ENCODE results near the gene HAPSTR1.
"Not testable (repeated sequence)": the region's sequence is repeated elsewhere in the genome, so short reads cannot be mapped to it uniquely, and the experiment has no call there.

The HAPSTR1 gene, protein sequence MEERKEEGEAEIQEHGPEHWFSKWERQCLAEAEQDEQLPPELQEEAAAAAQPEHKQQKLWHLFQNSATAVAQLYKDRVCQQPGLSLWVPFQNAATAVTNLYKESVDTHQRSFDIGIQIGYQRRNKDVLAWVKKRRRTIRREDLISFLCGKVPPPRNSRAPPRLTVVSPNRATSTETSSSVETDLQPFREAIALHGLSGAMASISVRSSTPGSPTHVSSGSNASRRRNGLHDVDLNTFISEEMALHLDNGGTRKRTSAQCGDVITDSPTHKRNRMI

DNA sequence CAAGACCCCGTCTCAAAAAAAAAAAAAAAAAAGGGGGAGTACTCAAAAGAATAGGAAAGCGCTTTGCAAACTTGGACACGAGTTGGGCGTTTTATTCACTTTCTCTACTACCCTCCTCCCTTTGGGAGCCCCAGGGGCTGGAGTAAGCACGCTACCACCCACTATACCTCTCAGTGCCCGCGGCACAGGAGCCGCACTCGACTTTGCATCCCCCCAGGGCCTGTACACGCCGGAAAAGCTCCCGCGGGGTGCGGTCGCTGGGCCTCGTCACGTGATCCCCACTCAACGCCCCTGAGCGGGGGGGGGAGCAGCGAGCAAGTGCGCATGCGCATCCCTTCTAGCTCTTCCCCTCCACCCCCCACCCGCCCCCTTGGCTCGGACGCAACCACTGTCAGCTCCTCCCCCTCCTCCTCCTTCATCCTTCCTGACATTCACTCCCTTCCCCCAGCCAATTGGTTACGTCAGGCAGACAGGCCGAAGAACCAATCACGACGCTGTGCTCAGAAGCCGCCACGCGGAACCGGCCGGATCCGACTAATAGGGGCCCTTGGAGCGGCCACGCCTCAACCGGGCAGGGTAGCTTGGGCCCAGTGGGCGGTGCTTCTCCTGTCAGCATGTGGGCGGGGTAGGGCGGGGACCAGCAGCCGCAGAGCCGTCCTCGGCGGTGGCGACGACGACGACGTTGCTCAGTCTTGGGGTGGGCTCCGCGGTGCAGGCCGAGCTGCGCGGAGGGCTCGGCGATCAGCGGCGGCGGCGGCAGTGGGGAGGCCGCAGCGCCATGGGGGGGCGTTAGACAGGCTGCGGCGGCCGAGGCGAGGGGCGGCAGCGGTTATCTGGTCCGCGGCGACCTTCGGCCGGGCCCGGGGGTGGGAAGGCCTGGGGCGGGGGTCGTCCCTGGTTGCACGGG, at the start of gene HAPSTR1:
Gene HAPSTR1, plus strand, starts transcription at position 685 of the 907 bp plus-strand sequence. CDS start 401 bp downstream, outside the sequence.
- DNase-seq (ENCODE audit: low read depth in 1 of 2, low spot score in 1 of 2) = peak; percentile 99

DNA sequence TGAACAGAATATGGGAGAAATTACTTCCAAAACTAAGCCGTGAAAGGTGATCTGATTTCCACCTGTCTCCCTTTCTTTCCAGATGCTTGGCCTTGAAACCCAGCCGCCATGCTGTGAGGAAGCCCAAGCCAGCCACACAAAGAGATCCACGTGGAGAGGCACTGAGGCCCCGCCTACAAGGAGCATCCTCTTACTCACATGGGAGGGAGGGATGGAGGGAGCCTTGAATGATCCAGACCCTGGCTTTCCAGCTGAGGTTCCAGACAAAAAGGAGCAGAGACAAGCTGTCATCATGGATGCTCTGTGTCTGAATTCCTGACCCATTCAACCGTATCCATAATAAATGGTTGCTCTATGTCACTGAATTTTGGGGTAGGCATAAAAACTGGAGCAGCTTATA, 48.9 kb upstream of the HAPSTR1 start:
- no peak for DNase-seq (ENCODE audit: low read depth in 1 of 2, low spot score in 1 of 2)

DNA sequence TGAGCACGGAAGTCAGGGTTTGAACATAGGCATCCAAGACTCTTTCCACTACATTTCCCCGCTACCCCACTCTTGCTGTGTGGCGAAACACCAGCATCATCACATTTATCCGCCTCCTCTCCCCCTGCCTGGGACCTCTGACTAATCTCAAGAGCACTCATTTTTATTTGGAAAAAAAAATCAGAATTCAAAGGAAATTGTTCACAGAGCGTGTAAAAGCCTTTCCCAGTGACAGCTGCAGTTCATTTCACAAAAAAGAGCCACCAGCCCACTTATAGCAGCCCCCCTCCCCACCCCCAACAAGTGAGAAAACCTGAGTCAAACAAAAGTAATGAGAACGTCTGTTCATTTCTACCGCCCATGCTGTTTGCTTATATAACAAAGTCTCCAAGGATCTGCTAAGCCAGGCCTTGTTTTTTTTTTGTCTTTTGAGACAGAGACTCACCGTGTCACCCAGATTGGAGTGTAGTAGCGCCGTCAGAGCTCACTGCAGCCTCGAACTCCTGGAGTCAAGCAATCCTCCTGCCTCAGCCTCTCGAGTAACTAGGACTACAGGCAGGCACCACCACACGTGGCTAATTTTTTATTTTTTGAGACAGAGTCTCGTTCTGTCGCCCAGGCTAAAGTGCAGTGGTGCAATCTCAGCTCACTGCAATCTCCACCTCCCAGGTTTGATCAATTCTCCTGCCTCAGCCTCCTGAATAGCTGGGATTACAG, 48.3 kb upstream of the HAPSTR1 start:
- no peak for DNase-seq (ENCODE audit: low read depth in 1 of 2, low spot score in 1 of 2)

DNA sequence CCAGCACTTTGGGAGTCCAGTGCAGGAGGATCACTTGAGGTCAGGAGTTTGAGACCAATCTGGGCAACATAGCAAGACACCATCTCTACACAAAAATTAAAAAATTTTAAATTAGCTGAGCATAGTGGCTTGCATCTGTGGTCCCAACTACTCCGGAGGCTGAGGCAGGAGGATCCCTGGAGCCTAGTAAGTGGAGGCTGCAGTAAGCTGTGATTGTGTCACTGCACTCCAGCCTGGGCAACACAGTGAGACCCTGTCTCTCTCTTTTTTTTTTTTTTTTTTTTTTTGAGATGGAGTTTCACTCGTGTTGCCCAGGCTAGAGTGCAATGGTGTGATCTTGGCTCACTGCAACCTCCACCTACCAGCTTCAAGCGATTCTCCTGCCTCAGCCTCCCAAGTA, 45.9 kb upstream of the HAPSTR1 start:
- not testable (repeated sequence) for DNase-seq (ENCODE audit: low read depth in 1 of 2, low spot score in 1 of 2)

DNA sequence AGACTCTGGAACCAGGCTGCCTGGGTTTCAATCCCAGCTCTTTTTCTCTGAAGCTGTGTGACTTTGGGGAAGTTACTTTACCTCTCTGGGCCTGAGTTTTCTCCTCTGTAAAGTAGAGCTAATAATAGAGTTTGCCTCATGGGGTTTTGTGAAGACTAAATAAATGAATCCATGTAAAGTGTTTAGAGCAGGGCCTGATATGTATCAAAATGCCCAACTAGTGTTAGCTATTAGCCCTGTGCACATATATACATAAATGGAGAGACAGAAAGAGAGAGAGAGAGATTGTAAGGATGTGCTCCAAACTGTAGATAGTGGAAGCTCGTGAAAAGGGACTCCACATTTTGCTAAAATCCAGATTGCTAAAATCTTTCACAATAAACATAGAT, 44.8 kb upstream of the HAPSTR1 start:
- no peak for DNase-seq (ENCODE audit: low read depth in 1 of 2, low spot score in 1 of 2)

DNA sequence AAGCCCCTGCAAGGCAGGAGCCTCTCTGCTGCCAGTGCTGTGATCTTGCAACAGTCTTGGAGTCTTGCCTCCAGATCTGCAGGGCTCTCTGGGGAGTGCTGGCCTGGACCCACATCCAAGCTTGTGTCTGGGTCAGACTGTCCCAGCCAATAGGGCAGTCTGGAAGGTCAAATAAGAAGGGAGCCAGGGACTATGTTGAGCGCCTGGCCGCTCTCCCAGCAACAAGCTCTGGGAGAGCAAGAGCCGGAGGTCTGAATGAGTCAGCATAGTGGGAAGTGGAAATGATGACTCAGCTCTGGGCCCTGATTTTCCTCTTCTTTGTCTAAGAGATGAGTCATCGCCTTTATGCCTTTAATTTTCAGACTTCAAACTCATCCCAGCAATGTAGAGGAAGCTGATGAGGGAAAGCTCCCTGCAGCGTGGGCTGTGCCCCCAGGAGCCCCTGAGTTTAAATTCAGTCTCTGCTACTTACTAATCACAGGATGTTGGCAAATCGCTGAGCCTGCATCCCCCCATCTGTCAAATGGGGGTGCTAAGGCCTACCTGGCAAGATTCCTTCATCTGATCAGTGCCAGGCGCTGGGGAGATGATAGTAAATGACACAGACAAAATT, 43.6 kb upstream of the HAPSTR1 start:
- DNase-seq (ENCODE audit: low read depth in 1 of 2, low spot score in 1 of 2) = peak in 1 of 2 donors; percentile 17

DNA sequence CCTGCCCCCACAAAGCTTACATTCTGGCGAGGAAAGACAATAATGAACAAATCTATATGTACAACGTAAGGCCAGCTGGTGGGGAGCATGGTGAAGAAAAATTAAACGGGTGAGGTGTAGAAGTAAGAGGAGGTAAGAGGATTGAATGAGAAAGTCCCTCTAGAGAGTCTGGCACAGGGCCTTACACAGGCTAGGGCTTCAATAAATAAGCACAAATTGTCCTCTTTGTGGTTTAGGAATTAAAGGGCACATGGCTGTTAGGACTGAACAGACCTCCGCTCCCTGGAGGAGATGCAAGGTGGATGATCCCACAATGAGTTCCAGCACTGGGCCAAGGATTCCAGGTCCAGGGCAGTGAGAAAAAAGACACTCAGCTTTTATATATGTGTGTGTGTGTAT, 43.1 kb upstream of the HAPSTR1 start:
- DNase-seq (ENCODE audit: low read depth in 1 of 2, low spot score in 1 of 2) = no peak

DNA sequence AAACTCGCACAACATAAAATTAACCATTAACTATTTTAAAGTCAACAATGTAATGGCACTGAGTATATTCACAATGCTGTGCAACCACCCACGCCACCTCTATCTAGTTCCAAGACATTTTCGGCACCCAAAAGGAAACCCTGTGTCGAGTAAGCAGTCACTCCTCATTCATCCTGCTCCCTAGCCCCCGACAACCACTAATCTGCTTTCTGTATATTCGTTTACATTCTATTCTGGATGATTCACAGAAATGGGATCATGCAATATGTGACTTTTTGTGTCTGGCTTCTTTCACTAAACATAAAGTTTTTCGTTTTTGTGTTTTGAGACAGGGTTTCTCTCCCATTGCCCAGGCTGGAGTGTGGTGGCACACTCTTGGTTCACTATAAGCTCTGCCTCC, 42.2 kb upstream of the HAPSTR1 start:
- no peak for DNase-seq (ENCODE audit: low read depth in 1 of 2, low spot score in 1 of 2)

DNA sequence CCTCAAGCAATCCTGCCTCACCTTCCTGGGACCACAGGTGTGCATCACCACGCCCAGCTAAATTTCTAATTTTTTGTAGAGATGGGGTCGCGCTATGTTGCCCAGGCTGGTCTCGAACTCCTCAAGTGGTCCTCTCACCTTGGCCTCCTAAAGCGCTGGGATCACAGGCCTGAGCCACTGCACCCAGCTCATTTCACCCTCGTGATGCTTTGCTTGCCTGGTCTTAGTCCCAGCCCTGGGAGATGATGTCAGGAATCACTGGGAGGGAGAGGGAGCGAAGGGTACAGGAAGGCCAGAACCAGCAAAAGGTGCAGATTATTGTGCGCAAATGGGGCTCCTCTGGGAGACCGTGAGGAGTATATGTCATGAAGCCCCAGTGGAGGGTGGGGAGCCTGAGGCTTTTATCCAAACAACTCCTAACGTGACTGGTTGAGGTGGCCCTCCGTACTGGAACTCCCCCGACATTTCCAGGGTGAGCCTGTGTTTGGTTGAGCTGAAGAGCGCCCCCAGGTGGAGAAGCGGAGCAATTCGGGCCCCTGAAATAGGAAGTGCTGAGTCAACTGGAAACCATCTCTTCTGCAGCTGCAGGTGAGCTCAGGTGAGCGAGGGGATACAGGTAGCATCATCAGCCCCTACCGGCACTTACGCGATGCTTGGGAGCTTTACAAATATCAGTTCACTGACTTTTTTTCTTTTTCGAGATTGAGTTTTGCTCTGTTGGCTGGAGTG, 41.2 kb upstream of the HAPSTR1 start:
- DNase-seq (ENCODE audit: low read depth in 1 of 2, low spot score in 1 of 2) = no peak

DNA sequence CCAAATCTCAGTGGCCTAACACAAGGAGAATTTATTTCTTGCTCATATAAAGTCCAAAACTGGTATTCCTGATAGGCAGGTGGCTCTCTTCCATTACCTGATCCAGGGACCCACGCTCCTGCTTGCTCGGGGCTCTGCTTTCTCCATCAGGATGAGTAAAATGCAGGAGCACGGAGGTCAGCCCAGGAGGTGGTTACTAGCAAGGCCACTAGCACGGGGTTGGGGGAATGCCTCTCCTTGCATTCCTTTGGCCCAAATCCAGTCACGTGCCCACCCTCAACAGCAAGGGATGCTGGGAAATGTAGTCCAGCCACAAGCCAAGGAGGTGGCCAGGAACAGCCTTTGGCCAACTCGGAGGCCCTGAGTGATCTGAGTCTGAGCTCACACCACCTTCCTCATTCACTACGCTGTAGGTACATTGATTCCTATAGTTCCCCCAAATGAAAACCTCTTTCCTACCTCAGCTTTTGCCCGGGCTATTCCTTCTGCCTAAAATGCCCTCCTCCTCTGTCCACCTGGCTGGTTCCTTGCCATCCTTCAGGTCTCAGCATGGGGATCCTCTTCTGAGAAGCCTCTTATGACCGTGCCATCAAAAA, 38.3 kb upstream of the HAPSTR1 start:
- DNase-seq (ENCODE audit: low read depth in 1 of 2, low spot score in 1 of 2) = no peak

DNA sequence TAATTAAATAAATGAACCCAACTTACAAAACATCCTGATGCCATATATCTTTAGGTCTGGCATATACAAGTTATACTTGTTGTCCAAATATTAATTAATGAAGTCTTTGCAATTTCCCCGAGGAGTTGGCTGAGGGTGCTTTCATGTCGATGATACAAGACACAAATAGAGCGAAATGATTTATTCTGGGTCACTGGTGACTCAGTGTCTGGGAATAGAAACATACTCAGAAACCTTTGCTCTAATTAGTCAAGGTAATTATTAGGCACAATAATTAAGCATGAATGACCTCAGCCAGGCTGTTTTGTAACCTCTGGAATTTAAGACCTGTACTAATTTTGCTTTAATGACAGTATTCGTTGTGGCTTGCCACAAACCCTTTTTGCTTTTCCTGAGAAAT, 37.0 kb upstream of the HAPSTR1 start:
- no peak for DNase-seq (ENCODE audit: low read depth in 1 of 2, low spot score in 1 of 2)

DNA sequence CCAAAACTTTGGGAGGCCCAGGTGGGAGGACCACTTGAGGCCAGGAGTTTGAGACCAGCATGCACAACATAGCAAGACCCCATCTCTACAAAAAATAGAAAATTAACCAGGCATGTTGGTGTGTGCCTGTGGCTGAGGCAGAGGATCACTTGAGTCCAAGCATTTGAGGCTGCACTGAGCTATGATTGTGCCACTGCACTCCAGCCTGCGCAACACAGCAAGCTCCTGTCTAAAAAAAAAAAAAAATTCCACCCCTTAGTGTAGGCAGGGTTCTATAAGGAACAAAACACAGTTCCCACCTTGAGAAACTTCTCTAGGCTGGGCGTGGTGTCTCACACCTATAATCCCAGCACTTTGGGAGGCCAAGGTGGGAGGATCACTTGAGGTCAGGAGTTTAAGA, 36.3 kb upstream of the HAPSTR1 start:
- DNase-seq (ENCODE audit: low read depth in 1 of 2, low spot score in 1 of 2) = no peak

DNA sequence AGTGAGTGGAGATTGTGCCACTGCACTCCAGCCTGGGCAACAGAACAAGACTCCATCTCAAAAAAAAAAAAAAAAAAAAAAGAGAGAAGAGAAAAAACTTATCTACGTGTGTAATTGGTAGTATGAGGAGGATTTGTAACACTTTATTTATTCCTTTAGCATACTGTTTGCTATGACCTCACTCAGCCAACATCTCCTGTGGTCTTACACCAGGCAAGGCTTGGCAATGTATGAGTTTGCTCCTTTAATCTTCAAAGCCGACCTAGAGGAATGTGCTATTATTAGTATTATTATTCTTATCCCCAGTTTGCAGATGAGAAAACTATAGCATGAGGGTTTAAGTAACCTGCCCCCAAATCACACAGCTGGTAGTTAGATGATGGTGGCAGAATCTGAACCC, 35.8 kb upstream of the HAPSTR1 start:
- DNase-seq (ENCODE audit: low read depth in 1 of 2, low spot score in 1 of 2) = no peak

DNA sequence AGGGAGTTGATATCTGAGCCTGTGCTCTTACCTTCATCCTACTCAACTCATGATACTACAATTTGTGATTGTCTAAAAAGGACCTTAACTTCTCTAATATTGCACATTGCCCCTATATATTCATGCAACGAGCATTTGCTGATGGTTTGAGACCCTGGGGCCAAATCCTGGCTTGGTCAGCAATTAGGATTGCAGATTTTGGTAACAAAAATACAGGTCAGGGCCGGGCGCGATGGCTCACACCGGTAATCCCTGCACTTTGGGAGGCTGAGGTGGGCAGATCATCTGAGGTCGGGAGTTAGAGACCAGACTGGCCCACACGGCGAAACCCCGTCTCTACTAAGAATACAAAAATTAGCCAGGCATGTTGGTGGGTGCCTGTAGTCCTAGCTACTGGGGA, 35.4 kb upstream of the HAPSTR1 start:
- no peak for DNase-seq (ENCODE audit: low read depth in 1 of 2, low spot score in 1 of 2)

DNA sequence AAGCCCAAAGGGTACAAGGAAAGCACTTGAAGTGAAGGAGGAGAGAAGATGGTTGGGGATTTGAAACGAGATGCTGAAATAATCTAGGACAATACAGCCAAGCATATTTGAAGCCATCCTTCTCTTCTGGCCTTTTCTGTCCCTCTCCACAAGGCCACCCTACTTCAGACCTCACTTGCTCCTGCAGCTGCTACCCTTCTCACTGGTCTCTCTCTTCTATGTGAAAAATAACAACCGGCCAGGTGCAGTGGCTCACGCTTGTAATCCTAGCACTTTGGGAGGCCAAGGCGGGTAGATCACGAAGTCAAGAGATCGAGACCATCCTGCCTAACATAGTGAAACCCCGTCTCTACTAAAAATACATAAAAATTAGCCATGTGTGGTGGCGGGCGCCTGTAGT, 33.2 kb upstream of the HAPSTR1 start:
- DNase-seq (ENCODE audit: low read depth in 1 of 2, low spot score in 1 of 2) = no peak

DNA sequence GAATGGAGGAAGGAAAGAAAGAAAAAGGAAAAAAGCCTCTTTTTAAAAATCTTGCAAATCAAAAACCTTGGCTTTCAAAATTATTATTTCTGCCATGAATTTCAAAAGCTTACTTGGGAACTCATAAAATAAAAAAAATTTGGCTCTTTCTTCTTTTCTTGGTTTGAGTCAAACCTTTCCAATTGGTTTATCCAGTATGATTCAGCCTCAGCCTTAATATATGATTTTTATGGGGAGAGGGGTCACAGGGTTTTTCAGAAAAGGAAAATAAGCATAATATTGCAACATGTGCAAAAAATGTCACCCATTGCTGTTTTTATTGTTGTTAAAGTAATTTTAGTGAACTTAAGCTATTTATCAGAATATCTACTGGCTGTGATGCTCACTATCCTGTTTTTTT, 31.2 kb upstream of the HAPSTR1 start:
- no peak for DNase-seq (ENCODE audit: low read depth in 1 of 2, low spot score in 1 of 2)

DNA sequence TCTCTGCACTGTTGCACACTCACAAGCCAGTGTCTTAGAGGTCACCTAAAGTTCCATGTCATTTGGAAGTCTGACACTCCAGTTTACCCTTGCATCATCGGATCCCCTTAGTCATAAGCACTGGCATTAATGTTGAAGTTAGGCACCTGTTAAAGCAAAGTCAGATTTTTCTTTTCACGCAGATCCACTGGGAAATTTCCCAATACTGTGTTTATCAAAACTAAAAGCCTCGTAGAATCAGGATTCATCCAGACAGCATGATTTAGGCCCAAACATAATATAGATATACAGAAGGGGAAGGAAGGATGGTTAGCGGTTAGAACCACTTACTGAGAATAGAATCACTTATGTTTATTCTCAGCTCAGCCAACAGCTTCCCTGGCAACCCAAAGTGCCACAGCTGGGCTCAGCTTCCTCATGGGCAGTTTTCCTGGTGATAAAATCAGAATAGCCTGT, 30.1 kb upstream of the HAPSTR1 start:
- no peak for DNase-seq (ENCODE audit: low read depth in 1 of 2, low spot score in 1 of 2)

DNA sequence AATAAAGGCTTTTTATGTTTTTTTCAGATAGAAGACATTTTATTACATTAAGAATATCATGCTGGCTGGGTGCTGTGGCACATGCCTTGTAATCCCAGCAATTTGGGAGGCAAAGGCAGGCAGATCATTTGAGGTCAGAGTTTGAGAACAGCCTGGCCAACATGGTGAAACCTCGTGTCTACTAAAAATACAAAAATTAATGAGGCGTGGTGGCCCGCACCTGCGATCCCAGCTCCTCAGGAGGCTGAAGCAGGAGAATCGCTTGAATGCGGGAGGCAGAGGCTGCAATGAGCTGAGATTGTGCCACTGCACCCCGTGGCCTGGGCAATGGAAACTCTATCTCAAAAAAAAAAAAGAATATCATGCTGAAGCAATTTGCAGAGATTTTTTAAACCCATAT, 29.1 kb upstream of the HAPSTR1 start:
- DNase-seq (ENCODE audit: low read depth in 1 of 2, low spot score in 1 of 2) = no peak

DNA sequence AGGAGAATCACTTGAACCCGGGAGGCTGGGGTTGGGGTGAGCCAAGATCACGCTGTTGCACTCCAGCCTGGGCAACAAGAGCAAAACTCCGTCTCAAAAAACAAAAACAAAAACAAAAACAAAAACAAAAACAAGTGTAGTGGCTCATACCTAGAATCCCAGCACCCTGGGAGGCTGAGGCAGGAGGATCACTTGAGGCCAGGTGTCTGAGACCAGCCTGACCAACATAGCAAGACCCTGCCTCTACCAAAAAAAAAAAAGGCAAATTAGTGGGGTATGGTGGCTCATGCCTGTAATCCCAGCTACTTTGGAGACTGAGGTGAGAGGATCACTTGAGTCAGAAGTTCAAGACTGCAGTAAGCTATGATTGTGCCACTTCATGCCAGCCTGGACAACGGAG, 26.4 kb upstream of the HAPSTR1 start:
- DNase-seq (ENCODE audit: low read depth in 1 of 2, low spot score in 1 of 2) = no peak

DNA sequence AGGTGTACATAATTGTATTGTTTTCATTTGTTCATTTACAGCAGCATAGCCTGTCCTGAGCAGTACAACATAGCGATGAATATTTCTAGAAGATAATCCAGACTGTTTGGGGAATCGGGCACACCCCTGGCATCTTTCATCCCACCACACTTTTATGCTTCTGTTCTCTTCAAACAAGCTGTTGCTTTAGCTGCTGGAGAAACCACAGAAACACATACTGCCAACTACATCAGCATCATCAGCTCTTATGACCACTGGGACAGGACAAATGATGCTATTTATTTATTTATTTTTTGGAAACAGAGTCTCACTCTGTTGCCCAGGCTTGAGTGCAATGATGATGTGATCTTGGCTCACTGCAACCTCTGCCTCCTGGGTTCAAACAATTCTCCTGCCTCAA, 22.6 kb upstream of the HAPSTR1 start:
- no peak for DNase-seq (ENCODE audit: low read depth in 1 of 2, low spot score in 1 of 2)

Measured in activated T-helper 1 cell treated with anti-CD3 and anti-CD28 coated beads, Interleukin-2, amount 50 U/mL, for 16 hours (primary cell).